ENCODE data around the gene ZNF335.

Gene ZNF335

DNA sequence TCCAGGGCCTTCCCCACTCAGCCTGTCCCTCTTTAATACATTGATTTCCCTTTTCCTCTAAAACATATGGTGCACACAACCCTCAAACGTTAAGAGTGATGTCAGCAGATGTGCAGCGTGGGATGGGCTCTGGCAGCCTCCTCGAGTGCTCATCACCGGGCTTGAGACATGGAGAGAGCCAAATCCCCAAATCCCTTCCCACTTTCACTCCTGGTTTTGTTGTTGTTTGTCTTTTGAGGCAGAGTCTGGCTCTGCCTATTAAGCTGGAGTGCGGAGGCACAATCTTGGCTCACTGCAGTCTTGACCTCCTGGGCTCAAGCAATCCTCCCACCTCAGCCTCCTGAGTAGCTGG lies 54.2 kb downstream of the ZNF335 start:
- no peak for TF ChIP-seq POLR2AphosphoS5 (IDR thresholded peaks at IDR 0.05; ENCODE audit: low read depth)
- TF ChIP-seq, protein P1, sequence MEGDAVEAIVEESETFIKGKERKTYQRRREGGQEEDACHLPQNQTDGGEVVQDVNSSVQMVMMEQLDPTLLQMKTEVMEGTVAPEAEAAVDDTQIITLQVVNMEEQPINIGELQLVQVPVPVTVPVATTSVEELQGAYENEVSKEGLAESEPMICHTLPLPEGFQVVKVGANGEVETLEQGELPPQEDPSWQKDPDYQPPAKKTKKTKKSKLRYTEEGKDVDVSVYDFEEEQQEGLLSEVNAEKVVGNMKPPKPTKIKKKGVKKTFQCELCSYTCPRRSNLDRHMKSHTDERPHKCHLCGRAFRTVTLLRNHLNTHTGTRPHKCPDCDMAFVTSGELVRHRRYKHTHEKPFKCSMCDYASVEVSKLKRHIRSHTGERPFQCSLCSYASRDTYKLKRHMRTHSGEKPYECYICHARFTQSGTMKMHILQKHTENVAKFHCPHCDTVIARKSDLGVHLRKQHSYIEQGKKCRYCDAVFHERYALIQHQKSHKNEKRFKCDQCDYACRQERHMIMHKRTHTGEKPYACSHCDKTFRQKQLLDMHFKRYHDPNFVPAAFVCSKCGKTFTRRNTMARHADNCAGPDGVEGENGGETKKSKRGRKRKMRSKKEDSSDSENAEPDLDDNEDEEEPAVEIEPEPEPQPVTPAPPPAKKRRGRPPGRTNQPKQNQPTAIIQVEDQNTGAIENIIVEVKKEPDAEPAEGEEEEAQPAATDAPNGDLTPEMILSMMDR (IDR thresholded peaks at IDR 0.05; ENCODE audit: insufficient read depth, low read length): no peak
- TF ChIP-seq, protein P2, sequence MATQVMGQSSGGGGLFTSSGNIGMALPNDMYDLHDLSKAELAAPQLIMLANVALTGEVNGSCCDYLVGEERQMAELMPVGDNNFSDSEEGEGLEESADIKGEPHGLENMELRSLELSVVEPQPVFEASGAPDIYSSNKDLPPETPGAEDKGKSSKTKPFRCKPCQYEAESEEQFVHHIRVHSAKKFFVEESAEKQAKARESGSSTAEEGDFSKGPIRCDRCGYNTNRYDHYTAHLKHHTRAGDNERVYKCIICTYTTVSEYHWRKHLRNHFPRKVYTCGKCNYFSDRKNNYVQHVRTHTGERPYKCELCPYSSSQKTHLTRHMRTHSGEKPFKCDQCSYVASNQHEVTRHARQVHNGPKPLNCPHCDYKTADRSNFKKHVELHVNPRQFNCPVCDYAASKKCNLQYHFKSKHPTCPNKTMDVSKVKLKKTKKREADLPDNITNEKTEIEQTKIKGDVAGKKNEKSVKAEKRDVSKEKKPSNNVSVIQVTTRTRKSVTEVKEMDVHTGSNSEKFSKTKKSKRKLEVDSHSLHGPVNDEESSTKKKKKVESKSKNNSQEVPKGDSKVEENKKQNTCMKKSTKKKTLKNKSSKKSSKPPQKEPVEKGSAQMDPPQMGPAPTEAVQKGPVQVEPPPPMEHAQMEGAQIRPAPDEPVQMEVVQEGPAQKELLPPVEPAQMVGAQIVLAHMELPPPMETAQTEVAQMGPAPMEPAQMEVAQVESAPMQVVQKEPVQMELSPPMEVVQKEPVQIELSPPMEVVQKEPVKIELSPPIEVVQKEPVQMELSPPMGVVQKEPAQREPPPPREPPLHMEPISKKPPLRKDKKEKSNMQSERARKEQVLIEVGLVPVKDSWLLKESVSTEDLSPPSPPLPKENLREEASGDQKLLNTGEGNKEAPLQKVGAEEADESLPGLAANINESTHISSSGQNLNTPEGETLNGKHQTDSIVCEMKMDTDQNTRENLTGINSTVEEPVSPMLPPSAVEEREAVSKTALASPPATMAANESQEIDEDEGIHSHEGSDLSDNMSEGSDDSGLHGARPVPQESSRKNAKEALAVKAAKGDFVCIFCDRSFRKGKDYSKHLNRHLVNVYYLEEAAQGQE (IDR thresholded peaks at IDR 0.05; ENCODE audit: insufficient replicate concordance, low read depth): no peak
- TF ChIP-seq SPI1 (IDR thresholded peaks at IDR 0.05; ENCODE audit: borderline replicate concordance, low read depth): no peak
- no peak for TF ChIP-seq GABPA (IDR thresholded peaks at IDR 0.05; ENCODE audit: low read depth)
- H3K4me3 ChIP-seq (replicated peaks; ENCODE audit: insufficient read depth, low read length): no peak overlapping the region
- no peak overlapping the region for H3K27ac ChIP-seq (replicated peaks)
- H3K27me3 ChIP-seq (ENCODE audit: insufficient read depth, poor library complexity, severe bottlenecking): no peaks in the 10 kb centered on the region
- DNase-seq (ENCODE audit: low read depth in 1 of 2, low spot score in 1 of 2): no peak

DNA sequence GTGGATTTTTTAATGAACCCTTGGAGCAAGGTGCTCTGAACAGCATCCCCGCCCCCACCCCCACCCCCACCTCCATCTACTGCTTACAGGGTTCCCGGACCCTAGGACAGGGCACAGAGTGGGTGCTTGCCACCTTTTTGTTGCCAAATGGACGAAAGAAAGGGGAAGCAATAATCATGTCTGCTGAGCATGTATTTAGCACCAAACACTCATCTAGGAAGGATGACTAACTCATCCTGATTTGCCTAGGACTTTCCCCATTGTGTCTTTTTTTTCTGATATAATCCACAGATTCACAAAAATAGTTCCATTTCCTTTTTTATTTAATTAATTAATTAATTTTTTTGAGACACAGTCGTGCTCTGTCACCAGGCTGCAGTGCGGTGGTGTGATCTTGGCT lies 58.9 kb downstream of the ZNF335 start:
- Histone ChIP-seq H3K4me3 (replicated peaks; ENCODE audit: insufficient read depth, low read length) (no peak overlapping the region), H3K27ac (replicated peaks) (no peak overlapping the region), H3K27me3 (ENCODE audit: insufficient read depth, poor library complexity, severe bottlenecking) (no peaks in the 10 kb centered on the region)
- TF ChIP-seq POLR2AphosphoS5 (IDR thresholded peaks at IDR 0.05; ENCODE audit: low read depth) (no peak), GABPA (IDR thresholded peaks at IDR 0.05; ENCODE audit: low read depth) (no peak), SPI1 (IDR thresholded peaks at IDR 0.05; ENCODE audit: borderline replicate concordance, low read depth) (no peak)
- TF ChIP-seq, protein P2 (IDR thresholded peaks at IDR 0.05; ENCODE audit: insufficient replicate concordance, low read depth): no peak
- TF ChIP-seq, protein P1 (IDR thresholded peaks at IDR 0.05; ENCODE audit: insufficient read depth, low read length): no peak
- no peak for DNase-seq (ENCODE audit: low read depth in 1 of 2, low spot score in 1 of 2)

DNA sequence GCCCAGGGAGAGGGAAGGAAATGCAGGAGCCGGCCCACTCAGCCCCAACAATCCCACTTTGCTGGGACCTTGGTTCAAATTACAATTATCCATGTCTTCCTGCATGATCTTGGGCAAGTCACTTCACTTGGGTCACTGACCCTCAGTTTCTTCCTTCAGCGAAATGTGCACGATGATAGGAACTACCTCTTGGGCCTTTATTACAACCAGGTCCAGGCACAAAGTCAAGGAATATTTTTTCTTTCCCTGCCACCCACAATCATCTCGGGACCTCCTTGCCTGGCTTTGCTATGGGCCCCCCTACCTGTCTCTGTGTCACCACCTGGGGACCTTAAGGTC lies 59.7 kb downstream of the ZNF335 start:
- TF ChIP-seq GABPA (IDR thresholded peaks at IDR 0.05; ENCODE audit: low read depth): no peak
- TF ChIP-seq, protein P1 (IDR thresholded peaks at IDR 0.05; ENCODE audit: insufficient read depth, low read length): no peak
- TF ChIP-seq, protein P2 (IDR thresholded peaks at IDR 0.05; ENCODE audit: insufficient replicate concordance, low read depth): no peak
- TF ChIP-seq SPI1 (IDR thresholded peaks at IDR 0.05; ENCODE audit: borderline replicate concordance, low read depth): no peak
- TF ChIP-seq POLR2AphosphoS5 (IDR thresholded peaks at IDR 0.05; ENCODE audit: low read depth): no peak
- H3K4me3 ChIP-seq (replicated peaks; ENCODE audit: insufficient read depth, low read length): no peak overlapping the region
- no peaks in the 10 kb centered on the region for H3K27me3 ChIP-seq (ENCODE audit: insufficient read depth, poor library complexity, severe bottlenecking)
- H3K27ac ChIP-seq (replicated peaks): no peak overlapping the region
- DNase-seq (ENCODE audit: low read depth in 1 of 2, low spot score in 1 of 2): no peak
